ENCODE data around the gene LILRA1.
"Not testable (repeated sequence)": the region's sequence is repeated elsewhere in the genome, so short reads cannot be mapped to it uniquely, and the experiment has no call there.

LILRA1 gene

DNA sequence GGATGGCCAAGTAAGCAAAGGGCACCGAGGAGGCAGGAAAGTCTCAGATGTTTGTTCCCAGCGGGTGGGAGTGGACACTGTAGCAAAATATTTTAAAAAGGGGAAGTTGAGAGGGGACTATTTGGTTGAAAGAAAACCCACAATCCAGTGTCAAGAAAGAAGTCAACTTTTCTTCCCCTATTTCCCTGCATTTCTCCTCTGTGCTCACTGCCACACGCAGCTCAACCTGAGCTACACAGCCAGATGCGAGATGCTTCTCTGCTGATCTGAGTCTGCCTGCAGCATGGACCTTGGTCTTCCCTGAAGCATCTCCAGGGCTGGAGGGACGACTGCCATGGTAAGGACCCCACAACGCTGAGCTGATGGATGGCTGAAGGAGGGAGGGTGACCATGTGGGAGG, at the start of gene LILRA1:
Gene LILRA1 (plus strand): TSS at position 188 of the 400 bp plus-strand sequence. CDS start 613 bp downstream, outside the sequence.
- not testable (repeated sequence) for DNase-seq

DNA sequence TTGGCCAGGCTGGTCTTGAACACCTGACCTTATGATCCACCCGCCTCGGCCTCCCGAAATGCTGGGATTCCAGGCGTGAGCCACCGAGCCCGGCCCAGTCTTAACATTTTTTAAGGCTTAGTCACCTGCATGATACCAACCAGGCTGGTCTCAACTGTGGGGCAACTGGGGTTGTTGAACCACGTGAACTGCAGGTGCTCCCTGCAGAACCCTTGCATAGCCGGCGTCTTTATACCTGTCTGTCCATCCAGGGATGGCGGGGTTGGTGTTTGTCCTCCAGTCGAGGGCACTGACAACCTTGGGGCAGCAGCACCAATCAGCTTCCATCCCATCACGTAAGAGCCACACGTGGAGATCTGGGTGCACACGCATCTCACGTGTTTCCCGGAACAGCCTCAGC, 44.6 kb upstream of the LILRA1 start:
- DNase-seq, result no peak

DNA sequence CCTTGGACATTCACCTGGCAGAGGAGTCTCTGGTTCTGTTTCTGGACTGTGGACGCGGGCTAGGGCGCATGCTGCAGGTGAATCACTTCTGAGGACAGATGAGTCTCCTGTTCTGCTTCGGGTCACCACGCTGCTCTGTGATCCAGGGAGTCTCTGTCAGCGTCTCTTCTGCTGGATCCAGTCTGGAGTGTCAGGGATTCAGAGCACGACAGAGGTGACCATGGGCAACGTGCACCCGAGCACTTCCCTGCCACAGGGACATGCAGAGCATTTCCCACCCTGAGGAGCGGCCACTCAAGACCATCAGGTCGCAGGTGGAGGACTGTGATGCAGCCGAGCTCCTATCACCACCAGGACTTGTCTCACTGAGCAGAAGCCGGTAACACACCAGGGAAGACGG, 44.2 kb upstream of the LILRA1 start:
- no peak for DNase-seq

DNA sequence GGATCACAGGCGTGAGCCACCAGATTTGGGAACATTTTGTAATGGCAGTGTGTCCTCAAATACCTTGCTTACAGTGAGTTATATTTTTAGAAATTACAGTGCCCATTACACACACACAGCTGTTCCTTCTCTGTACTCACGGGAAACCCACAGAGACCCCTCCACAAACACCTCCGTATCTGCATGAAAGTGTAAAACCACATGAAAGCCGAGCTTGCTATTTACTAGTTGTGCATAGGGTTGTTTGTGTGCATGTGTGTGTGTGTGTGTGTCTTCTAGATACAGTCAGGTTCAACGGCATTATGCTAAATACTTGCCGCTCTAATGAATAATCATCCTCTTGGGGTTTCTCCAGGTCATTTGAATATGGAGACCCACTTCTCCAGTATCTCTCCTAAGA, 42.1 kb upstream of the LILRA1 start:
- no peak for DNase-seq

DNA sequence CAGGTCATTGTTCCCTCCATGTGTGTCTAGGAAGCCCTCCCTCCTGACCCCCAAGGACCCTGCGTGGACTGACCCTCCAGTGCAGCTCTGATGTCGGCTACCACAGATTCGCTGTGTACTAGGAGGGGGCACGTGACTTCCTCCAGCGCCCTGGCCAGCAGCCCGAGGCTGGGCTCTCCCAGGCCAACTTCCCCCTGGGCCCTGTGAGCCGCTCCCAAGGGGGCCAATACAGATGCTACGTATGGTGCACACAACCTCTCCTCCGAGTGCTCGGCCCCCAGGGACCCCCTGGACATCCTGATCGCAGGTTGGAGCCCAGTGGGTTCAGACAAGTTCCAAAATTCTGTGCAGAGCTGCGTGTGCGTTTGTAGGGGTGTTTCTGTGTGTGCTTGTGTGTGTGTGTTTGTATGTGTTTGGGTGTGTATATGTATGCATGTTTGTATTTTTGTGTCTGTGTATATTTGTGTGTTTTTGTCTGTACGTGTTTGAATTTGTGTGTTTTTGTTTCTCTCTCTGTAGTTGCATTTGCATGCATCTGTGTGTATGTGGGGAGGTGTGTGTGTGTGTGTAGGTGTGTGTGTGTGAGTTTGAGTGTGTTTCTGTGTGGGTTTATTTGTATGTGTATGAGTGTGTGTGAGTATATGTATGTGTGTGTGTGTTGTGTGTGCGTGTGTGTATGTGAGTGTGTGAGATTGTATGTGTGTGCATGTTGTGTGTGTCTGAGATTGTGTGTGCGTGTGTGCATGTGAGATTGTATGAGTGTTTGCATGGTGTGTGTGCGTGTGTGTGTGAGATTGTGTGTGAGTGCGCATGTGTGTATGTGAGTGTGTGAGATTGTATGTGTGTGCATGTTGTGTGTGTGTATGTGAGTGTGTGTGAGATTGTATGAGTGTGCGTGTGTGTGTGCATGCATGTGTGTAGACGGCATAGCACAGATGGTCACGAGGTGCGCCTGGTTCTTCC, 41.2 kb upstream of the LILRA1 start:
- DNase-seq, result no peak

DNA sequence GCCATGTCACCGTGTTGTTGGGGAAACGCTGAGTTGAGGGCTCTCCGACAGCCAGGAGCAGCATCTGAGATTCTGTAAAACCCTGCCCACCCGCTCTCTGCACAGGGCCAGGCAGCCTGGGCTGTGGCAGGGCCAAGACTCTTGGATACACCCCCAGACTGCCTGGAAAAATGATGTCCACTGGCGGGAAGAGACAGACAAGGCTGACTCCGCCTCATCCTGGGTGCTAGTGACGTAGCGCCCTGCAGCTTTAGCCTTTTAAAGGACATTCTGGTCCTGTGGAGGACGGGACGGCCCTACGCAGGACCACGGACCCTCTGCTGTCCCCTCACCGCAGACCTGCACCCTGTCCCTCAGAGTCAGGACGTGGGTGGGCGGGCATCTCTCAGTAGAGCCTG, 40.5 kb upstream of the LILRA1 start:
- no peak for DNase-seq

DNA sequence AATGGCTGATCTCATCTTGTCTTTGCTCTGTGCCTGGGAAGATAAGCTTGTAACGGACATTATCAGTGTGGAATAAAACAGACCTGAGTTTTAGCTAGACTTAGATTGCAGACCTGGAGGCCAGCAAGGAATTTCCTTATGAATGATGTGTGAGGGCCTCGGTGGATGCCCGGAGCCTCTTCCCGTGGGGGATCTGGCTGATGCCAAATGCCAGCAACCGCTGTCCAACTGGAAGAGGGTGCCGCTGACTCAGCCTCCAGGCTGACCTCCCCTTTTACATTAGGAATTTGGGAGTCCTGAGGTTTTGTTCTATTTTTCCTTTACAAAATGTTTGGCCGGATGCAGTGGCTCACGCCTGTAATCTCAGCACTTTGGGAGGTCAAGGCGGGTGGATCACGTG, 39.4 kb upstream of the LILRA1 start:
- DNase-seq, result no peak

DNA sequence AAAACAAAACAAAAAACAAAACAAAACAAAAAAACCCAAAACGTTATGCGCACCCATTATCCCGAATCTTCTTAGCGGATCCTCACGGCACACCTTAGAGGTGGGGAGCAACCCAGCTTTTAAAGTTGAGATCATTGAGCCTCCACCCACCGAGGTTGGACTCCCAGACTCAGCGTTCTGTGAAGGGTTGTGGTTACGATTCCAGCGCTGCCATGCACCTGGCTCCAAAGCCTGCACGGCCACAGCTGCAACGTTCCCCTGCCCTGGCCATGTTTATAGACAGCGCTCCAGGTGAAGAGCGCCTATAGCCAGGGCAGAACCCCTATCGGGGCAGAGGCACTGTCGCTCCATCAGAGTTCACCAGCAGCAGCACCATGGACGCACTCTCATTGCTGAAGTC, 38.5 kb upstream of the LILRA1 start:
- DNase-seq, result no peak

DNA sequence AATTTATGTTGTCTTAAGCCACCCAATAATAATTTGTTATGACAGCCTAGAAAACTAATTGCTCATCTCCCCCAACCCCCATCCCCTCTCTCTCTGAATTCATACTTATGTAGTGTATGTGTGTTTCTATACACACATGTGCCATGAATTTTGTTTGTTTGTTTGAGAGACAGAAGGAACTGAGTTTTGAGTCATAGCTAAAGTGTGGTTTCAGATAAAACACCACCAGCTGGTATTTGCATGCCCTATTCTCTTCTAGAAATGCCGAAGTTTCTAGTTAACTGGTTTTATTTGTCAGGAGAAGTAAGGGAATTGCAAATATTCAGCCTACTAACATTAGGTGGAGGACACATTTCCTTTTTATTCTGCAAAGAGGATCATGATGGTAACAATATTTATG, 37.2 kb upstream of the LILRA1 start:
- no peak for DNase-seq

DNA sequence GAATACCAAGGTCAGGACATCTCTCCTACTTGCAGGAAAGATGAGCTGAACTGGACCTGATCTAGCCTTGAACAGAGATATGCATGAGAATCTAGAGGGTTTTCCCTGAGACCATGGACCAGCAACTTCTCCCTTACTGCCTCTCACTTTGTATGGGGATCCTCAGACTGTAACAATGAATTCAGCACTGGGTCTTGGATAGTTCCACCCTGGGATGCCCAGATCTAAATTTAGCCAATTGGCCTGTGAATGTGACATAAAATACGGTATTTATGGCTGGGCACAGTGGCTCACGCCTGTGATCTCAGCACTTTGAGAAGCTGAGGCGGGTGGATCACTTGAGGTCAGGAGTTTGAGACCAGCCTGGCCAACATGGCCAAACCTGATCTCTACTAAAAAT, 35.1 kb upstream of the LILRA1 start:
- DNase-seq, result no peak

DNA sequence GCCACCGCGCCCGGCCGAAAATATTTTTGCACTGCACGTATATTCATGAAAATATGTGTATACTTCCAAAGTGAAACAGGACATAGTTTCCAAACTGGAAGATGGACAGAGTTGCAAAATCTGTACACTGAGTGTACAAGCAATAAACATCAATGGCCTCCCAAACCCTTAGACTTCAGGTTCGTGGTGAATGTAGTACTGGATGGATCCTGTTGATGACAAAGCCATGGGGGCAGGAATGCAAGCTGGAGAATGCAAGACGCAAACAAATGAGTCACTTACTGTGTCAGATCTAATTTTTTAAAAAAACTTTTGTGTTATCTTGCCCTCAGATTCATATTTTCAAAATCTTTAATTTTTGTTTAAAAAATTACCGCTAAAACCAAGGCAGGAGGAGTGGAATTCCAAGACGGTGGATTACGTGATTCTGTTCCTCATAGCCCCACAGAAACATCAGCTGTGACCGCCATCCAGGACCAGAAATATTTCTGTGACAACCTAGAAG, 32.5 kb upstream of the LILRA1 start:
- no peak for DNase-seq

DNA sequence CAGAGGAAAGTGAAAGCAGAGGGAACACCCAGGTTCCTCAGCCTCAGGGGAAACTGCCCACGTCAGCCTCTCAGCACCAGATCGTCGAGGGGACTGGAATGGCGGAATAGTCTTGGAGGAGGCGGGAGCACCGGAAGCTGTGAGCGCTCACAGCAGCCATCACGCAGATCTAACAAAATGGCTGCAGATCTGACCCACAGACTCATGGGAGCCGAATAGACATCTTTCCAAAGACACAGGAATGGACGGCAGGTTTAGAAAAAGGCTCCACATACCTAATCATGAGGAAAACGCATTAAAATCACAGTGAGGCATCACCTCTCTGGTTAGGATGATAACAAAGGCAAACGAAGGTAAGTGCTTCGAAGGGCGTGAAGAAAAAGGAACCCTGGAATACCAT, 31.6 kb upstream of the LILRA1 start:
- DNase-seq, result no peak

DNA sequence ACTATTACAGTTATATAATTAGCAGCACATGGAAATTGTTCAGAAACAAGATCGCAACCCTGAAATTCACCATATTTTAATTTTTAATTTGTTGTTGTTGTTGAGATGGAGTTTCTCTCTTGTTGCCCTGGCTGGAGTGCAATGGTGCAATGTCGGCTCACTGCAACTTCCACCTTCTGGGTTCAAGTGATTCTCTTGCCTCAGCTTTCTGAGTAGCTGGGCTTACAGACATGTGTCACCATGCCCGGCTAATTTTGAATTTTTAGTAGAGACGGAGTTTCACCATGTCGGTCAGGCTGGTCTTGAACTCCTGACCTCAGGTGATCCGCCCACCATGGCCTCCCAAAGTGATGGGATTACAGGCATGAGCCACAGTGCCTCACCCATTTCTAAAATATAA, 30.2 kb upstream of the LILRA1 start:
- not testable (repeated sequence) for DNase-seq

DNA sequence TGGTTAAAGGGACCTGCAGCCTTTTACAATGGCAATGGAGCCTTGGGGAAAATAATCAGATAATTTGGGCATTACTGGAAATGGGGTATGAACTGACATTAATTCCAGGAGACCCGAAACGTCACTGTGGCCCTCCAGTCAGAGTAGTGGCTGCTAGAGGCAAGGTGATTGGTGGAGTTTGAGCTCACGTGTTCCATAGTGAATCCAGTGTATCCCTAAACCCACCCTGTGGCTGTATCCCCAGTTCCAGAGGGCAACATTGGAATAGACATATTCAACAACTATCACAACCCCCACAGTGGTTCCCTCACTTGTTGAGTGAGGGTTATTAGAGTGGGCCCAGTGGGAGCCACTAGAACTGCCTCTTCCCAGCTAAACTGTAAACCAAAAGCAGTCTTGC, 23.1 kb upstream of the LILRA1 start:
- no peak for DNase-seq

DNA sequence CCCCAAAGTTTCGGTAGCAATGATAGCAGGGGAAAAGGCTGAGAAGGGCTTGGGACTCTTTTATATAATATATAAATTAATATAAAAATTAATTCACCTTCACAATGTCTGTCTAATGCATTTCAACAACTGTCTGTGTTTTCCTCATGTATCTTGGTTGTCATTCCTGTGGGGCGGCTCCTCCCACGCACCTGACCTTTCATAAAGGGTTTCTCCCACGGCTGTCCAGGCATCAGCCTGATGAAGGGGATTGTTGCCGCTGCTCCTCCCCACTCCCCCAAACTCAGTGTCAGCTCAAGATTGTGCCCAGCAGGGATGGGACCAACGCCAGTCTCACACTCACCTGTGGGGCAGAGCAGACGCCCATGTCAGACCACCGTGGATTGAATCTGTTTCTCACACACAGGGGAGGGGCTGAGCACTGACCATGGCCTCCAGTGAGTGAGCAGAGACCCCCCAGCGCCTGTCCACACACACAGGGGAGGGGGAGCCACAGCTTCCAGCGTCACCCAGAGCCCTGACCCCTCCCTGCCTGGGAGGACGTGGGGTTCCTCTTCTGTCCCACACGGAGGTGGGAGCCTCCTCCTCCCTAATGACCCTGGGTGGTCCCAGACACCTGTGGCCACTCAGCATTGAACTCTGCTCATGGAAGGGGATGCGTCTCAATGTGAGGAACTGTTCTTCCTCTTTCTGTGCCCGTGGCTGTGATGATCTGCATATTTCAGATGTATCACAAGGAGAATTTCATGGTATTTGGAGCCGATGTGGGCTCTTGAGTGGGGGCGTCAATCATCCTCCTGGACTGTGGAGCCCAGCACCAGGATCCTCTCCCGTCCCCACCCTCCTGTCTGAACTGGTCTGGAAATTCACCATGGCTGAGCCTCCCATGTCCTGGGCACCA, 21.5 kb upstream of the LILRA1 start:
- DNase-seq, result not testable (repeated sequence)

DNA sequence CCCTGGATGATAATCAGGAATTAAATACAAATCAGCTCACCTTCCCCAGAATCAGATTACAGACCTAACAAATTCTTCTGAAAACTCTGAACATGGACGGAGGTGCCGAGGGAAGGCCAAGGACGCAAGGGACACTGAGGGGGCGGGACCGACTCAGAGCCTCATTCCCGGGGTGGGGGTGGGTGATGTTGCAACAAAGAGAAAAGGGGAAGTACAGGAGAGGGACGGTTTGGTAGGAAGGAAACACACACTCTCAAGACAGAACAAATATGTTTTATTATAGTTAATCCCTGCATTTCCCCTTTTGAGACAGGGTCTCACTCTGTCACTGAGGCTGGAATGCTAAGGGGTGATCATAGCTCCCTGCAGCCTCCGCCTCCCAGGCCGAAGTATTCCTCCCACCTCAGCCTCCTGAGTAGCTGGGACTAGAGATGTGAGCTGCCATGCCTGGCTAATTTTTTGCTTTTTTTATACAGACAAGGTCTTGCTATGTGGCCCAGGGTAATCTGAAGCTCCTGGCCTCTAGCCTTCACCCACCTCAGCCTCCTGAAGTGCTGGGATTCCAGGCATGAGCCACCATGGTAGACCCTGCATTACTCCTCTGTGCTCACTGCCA, 20.6 kb upstream of the LILRA1 start:
- DNase-seq, result no peak

DNA sequence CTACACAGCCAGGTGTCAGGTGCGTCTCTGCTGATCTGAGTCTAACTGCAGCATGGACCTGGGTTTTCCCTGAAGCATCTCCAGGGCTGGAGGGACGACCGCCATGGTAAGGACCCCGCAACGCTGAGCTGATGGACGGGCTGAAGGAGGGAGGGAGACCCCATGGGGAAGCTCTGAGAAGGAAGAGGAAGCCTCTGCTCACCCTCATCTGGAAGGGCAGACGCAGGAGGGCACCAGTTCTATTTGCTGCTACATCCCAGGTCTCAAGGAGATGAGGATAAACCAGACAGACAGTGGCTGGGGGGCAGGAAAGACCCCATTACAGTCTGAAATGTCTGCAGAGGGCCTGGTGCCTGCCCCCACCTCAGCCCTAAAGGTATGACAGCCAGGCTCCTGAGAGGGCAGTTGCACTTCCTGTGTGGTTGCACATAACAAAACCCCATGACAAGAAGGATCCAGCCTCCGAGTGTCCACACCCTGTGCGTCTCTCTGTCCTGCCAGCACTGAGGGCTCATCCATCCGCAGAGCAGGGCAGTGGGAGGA, 20.0 kb upstream of the LILRA1 start, which contains the start of gene LILRA2:
Gene LILRA2 (plus strand): TSS at position 461 of the 543 bp plus-strand sequence. CDS start 89 bp downstream, outside the sequence.
- no peak for DNase-seq

DNA sequence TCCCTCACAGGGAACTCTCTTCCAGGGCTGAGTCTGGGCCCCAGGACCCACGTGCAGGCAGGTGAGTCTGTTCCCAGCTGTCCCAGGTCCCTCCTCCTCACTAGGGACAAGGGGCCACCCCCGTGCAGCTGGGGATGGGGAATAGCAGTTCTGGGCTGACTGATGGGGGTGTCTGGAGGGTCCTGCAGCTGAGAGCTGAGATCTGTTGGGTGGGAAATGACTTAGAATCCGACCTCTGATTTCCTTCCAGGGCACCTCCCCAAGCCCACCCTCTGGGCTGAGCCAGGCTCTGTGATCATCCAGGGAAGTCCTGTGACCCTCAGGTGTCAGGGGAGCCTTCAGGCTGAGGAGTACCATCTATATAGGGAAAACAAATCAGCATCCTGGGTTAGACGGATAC, 19.4 kb upstream of the LILRA1 start:
- no peak for DNase-seq

DNA sequence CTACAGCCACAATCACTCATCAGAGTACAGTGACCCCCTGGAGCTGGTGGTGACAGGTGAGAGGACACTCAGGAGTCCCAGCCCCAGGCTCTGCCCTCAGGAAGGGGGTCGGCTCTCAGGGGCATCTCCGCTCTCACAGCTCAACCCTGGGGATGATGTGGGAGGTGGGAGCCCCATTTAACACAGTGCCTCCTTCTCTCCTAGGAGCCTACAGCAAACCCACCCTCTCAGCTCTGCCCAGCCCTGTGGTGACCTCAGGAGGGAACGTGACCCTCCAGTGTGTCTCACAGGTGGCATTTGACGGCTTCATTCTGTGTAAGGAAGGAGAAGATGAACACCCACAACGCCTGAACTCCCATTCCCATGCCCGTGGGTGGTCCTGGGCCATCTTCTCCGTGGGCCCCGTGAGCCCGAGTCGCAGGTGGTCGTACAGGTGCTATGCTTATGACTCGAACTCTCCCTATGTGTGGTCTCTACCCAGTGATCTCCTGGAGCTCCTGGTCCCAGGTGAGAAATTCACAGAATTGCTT, 18.8 kb upstream of the LILRA1 start:
- no peak for DNase-seq

DNA sequence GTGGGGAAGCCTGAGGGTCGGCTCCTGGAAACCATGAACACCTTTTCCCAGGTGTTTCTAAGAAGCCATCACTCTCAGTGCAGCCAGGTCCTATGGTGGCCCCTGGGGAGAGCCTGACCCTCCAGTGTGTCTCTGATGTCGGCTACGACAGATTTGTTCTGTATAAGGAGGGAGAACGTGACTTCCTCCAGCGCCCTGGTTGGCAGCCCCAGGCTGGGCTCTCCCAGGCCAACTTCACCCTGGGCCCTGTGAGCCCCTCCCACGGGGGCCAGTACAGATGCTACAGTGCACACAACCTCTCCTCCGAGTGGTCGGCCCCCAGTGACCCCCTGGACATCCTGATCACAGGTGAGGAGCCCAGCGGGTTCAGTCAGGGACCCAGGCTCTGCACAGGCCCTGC, 18.2 kb upstream of the LILRA1 start:
- not testable (repeated sequence) for DNase-seq

DNA sequence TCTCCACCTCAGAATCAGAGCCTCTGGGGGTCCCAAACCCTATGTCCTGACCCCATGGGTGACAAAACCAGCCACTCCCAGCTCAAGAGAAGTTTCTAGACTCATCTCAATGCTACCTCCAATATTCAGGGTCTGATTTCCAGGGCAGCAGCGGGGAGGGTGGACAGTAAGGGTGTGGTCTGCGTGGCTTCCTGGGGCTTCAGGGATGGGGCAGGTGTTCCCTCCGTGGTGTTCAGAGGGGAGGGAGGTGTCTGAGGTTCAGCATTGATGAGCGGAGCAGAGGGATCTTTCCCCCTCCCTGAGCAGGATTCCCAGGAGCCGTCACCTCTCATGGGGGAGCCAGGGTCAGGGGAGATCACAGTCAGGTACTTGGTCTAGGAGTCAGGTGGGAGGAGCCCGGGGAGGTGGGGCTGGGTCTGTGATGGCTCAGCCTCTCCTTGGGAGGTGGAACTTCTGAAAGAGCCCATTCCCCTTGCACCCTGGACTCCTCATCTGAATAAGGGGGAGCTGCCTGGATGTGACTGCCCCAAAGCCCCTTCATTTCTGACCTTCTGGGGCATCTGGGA, 16.9 kb upstream of the LILRA1 start:
- no peak for DNase-seq

DNA sequence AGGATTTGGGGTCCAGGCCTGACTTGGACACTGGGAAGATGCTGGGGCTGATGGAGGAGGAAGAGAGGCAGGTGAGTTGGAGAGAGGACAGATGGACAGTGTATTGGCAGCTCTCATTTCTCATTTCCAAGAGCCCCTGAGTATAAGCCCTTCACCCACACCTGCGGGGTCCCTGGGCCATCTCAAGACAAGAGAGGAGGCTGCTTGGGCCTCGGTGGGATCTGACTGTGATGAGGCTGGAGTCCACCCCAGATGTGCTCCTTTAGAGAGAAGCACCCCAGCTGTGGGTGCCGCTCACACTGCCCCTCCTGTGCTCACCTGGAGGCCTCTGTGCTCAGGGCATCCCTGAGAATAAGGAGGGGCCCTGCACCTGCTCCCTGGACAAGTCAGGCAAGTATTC, 16.1 kb upstream of the LILRA1 start:
- DNase-seq, result no peak

Measured in activated CD4-positive, alpha-beta T cell treated with anti-CD3 and anti-CD28 coated beads for 48 hours (primary cell).